Activated naive CD4-positive, alpha-beta T cell treated with anti-CD3 and anti-CD28 coated beads, Interleukin-2, amount 50 U/mL, for 72 hours (primary cell): Measurements from ENCODE around the gene KPNA4. TPM values are rescaled to one million over a fixed set of nuclear protein-coding genes. Genes with fewer than 3 reads are reported as not detected.
"Not testable (repeated sequence)": the region's sequence is repeated elsewhere in the genome, so short reads cannot be mapped to it uniquely, and the experiment has no call there.

Source experiments
- ATAC-seq, 2 donors: fragments of 150-1000 bp; cut with Tn5 transposase; 2 replicates each; pipeline ENCODE4 v1.10.0; 2021; ENCODE audit warnings: mild to moderate bottlenecking in 2 of 2, moderate library complexity in 2 of 2
- DNase-seq, 2 donors: peaks; one replicate each; pipeline ENCODE4 v3.0.0; 2021 to 2022; ENCODE audit warnings: low spot score in 2 of 2
- H3K27ac Mint-ChIP-seq, 2 donors: one replicate each; pipeline ENCODE4 v1.8.0; 2022; ENCODE audit warnings: mild to moderate bottlenecking in 2 of 2, mixed read lengths in 2 of 2
- H3K36me3 Mint-ChIP-seq, 2 donors: one replicate each; pipeline ENCODE4 v1.8.0; 2022; ENCODE audit warnings: mixed read lengths in 2 of 2
- H3K9me3 Mint-ChIP-seq, 2 donors: one replicate each; pipeline ENCODE4 v1.8.0; 2022; ENCODE audit warnings: mixed read lengths in 2 of 2
- total RNA-seq, 2 donors: library from RNA; stranded (reverse); gene quantifications; one replicate each; pipeline ENCODE4 v1.2.3, GENCODE V29; 2022

The KPNA4 gene
- total RNA-seq: 10 to 100 TPM; 32.9 to 86.8 TPM

- Mint-ChIP-seq H3K36me3 (peaks cover 40 to 49% of the 10 kb centered on the region in 2 donors), H3K27ac (peak within 1 kb of the TSS; percentile 94 to 99), H3K9me3 (peaks cover 9% of the 10 kb centered on the region in 2 donors)
- DNase-seq (peak; percentile 95 to 96), ATAC-seq (peak; percentile 91 to 93)
Observed at GRCh38 chr3:160565442-160566403, at the start of gene KPNA4. Gene KPNA4, minus strand, starts transcription at chr3:160565571. Its CDS starts 289 bp downstream, at chr3:160565282.

GRCh38 chr3:160613661-160614060, 48.3 kb upstream of the KPNA4 start:
- ATAC-seq: no peak
- no peaks in the 10 kb centered on the region for H3K36me3 Mint-ChIP-seq
- no peaks in the 10 kb centered on the region for H3K9me3 Mint-ChIP-seq
- no peak for DNase-seq
- no peak overlapping the region for H3K27ac Mint-ChIP-seq

GRCh38 chr3:160612386-160613075, 47.2 kb upstream of the KPNA4 start:
- Mint-ChIP-seq H3K36me3 (no peaks in the 10 kb centered on the region), H3K27ac (no peak overlapping the region), H3K9me3 (no peaks in the 10 kb centered on the region)
- DNase-seq (no peak), ATAC-seq (no peak)

- no peak for ATAC-seq
- no peak overlapping the region for H3K27ac Mint-ChIP-seq
- H3K9me3 Mint-ChIP-seq: no peaks in the 10 kb centered on the region
- H3K36me3 Mint-ChIP-seq: no peaks in the 10 kb centered on the region
- no peak for DNase-seq
Observed at GRCh38 chr3:160611141-160611540, 45.8 kb upstream of the KPNA4 start.

GRCh38 chr3:160608870-160609269, 43.5 kb upstream of the KPNA4 start:
- Mint-ChIP-seq H3K9me3 (no peaks in the 10 kb centered on the region), H3K27ac (no peak overlapping the region), H3K36me3 (no peaks in the 10 kb centered on the region)
- no peak for ATAC-seq
- DNase-seq: no peak

GRCh38 chr3:160607826-160608225, 42.5 kb upstream of the KPNA4 start:
- H3K36me3 Mint-ChIP-seq: no peaks in the 10 kb centered on the region
- no peaks in the 10 kb centered on the region for H3K9me3 Mint-ChIP-seq
- H3K27ac Mint-ChIP-seq: no peak overlapping the region
- no peak for ATAC-seq
- DNase-seq: no peak

- ATAC-seq (no peak), DNase-seq (no peak)
- Mint-ChIP-seq H3K9me3 (no peaks in the 10 kb centered on the region), H3K27ac (no peak overlapping the region), H3K36me3 (no peaks in the 10 kb centered on the region)
Observed at GRCh38 chr3:160605315-160605714, 39.9 kb upstream of the KPNA4 start.

GRCh38 chr3:160603845-160604244, 38.5 kb upstream of the KPNA4 start:
- H3K36me3 Mint-ChIP-seq, ATAC-seq, DNase-seq: not testable (repeated sequence)

GRCh38 chr3:160602259-160602658, 36.9 kb upstream of the KPNA4 start:
- no peak for ATAC-seq
- no peak for DNase-seq
- Mint-ChIP-seq H3K36me3 (no peaks in the 10 kb centered on the region), H3K9me3 (no peaks in the 10 kb centered on the region), H3K27ac (no peak overlapping the region)

More at GRCh38 chr3:160603845-160604244, 38.5 kb upstream of the KPNA4 start:
- H3K27ac Mint-ChIP-seq, H3K9me3 Mint-ChIP-seq: not testable (repeated sequence)

GRCh38 chr3:160601288-160601687, 35.9 kb upstream of the KPNA4 start:
- Mint-ChIP-seq H3K9me3 (no peaks in the 10 kb centered on the region), H3K36me3 (no peaks in the 10 kb centered on the region), H3K27ac (no peak overlapping the region)
- no peak for DNase-seq
- ATAC-seq: no peak

- H3K9me3 Mint-ChIP-seq: peaks cover 0 to 6% of the 10 kb centered on the region in 2 donors
- no peak overlapping the region for H3K27ac Mint-ChIP-seq
- no peak for DNase-seq
- no peaks in the 10 kb centered on the region for H3K36me3 Mint-ChIP-seq
- ATAC-seq: no peak
Observed at GRCh38 chr3:160598865-160599264, 33.5 kb upstream of the KPNA4 start.

- Mint-ChIP-seq H3K9me3 (peaks cover 0 to 7% of the 10 kb centered on the region in 2 donors), H3K27ac (no peak overlapping the region), H3K36me3 (peaks cover 0 to 13% of the 10 kb centered on the region in 2 donors)
- DNase-seq (no peak), ATAC-seq (no peak)
Observed at GRCh38 chr3:160588023-160588422, 22.7 kb upstream of the KPNA4 start.

GRCh38 chr3:160587105-160587504, 21.7 kb upstream of the KPNA4 start:
- DNase-seq: no peak
- H3K36me3 Mint-ChIP-seq: peaks cover 0 to 17% of the 10 kb centered on the region in 2 donors

GRCh38 chr3:160586679-160587078, 21.3 kb upstream of the KPNA4 start:
- ATAC-seq (no peak), DNase-seq (no peak)
- no peak overlapping the region for H3K27ac Mint-ChIP-seq
- H3K9me3 Mint-ChIP-seq: peaks cover 6 to 10% of the 10 kb centered on the region in 2 donors
- H3K36me3 Mint-ChIP-seq: peaks cover 0 to 21% of the 10 kb centered on the region in 2 donors

More at GRCh38 chr3:160587105-160587504, 21.7 kb upstream of the KPNA4 start:
- no peak for ATAC-seq
- Mint-ChIP-seq H3K9me3 (peaks cover 3 to 7% of the 10 kb centered on the region in 2 donors), H3K27ac (no peak overlapping the region)

- H3K9me3 Mint-ChIP-seq: peaks cover 13 to 16% of the 10 kb centered on the region in 2 donors
- no peak for ATAC-seq
- H3K36me3 Mint-ChIP-seq: peaks cover 7 to 29% of the 10 kb centered on the region in 2 donors
- DNase-seq: no peak
- no peak overlapping the region for H3K27ac Mint-ChIP-seq
Observed at GRCh38 chr3:160583451-160583850, 18.1 kb upstream of the KPNA4 start.

GRCh38 chr3:160580938-160581337, 15.6 kb upstream of the KPNA4 start:
- H3K36me3 Mint-ChIP-seq: peaks cover 7 to 23% of the 10 kb centered on the region in 2 donors
- H3K9me3 Mint-ChIP-seq: peaks cover 11 to 16% of the 10 kb centered on the region in 2 donors
- DNase-seq (no peak), ATAC-seq (no peak)
- H3K27ac Mint-ChIP-seq: no peak overlapping the region

- Mint-ChIP-seq H3K27ac (no peak overlapping the region), H3K9me3 (peaks cover 11 to 16% of the 10 kb centered on the region in 2 donors), H3K36me3 (peaks cover 7 to 23% of the 10 kb centered on the region in 2 donors)
- DNase-seq (no peak), ATAC-seq (no peak)
Observed at GRCh38 chr3:160577556-160578195, 12.3 kb upstream of the KPNA4 start.
